ENCODE measurements around the gene CD96. TPM values are rescaled to one million over a fixed set of nuclear protein-coding genes. Genes with fewer than 3 reads are reported as not detected.

CD96 gene
- total RNA-seq, 1 experiment from 2014 or later = not detected

GRCh38 chr3:111668326-111668725 is 126.3 kb downstream of the CD96 start:
- no peak overlapping the region for H2BK12ac ChIP-seq (ENCODE audit: insufficient read length, low read depth, low read length)
- TF ChIP-seq CTCF (conservative IDR thresholded peaks at IDR 0.05) = no peak
- no peak overlapping the region for H3T11ph ChIP-seq (ENCODE audit: low read length)
- H3K79me1 ChIP-seq (ENCODE audit: insufficient read depth, low read depth, low read length, poor library complexity, severe bottlenecking) = no peaks in the 10 kb centered on the region
- no peak overlapping the region for H3K23ac ChIP-seq (ENCODE audit: insufficient read length, low read depth, low read length)
- no peak overlapping the region for H3K4me2 ChIP-seq (ENCODE audit: insufficient read depth, insufficient read length, low read length)
- H3K9me3 ChIP-seq (ENCODE audit: control insufficient read depth, low read depth, low read length) = no peaks in the 10 kb centered on the region
- no peak overlapping the region for H2AK5ac ChIP-seq (ENCODE audit: insufficient read length, low read length)
- no peak overlapping the region for H3K4ac ChIP-seq (ENCODE audit: low read depth, low read length)
- Mint-ChIP-seq H3K36me3 (ENCODE audit: insufficient read depth in 1 of 3, low read depth in 3 of 3) (peaks cover 2 to 4% (median 2%) of the 10 kb centered on the region in 3 experiments; a peak in 4 of 7 replicates), H3K27ac (no peak overlapping the region), H3K9me3 (peaks cover 10% of the 10 kb centered on the region in 2 experiments), H3K4me1 (peaks cover 0 to 7% of the 10 kb centered on the region in 2 experiments; a peak in 2 of 4 replicates), H3K4me3 (no peak overlapping the region), H3K27me3 (ENCODE audit: low read depth) (peaks cover 9% of the 10 kb centered on the region)
- H3K14ac ChIP-seq (ENCODE audit: insufficient read depth, low read length) = no peak overlapping the region
- H2AFZ ChIP-seq (ENCODE audit: low read length) = no peak overlapping the region
- H4K91ac ChIP-seq (ENCODE audit: insufficient read length, low read depth, low read length) = no peak overlapping the region
- no peaks in the 10 kb centered on the region for H3K27me3 ChIP-seq (ENCODE audit: insufficient read depth, low read length)
- H3K27ac ChIP-seq (ENCODE audit: insufficient read length, low read depth, low read length) = no peak overlapping the region
- no peak overlapping the region for H4K5ac ChIP-seq (ENCODE audit: insufficient read length, low read depth, low read length)
- H3K56ac ChIP-seq (ENCODE audit: insufficient read length, low read depth, low read length) = no peak overlapping the region
- no peaks in the 10 kb centered on the region for H4K20me1 ChIP-seq (ENCODE audit: control insufficient read depth, insufficient read depth, insufficient read length)
- no peak for DNase-seq
- no peak overlapping the region for H2BK120ac ChIP-seq (ENCODE audit: low read depth, low read length, poor library complexity, severe bottlenecking)
- no peak overlapping the region for H3K18ac ChIP-seq (ENCODE audit: insufficient read length, low read depth, low read length)
- H3K9ac ChIP-seq (ENCODE audit: extremely low read depth, insufficient read length, low read length) = no peak overlapping the region
- no peaks in the 10 kb centered on the region for H3K4me1 ChIP-seq (ENCODE audit: insufficient read depth, low read length)
- H3K79me2 ChIP-seq (ENCODE audit: insufficient read depth, low read length) = no peaks in the 10 kb centered on the region
- no peak overlapping the region for H2BK5ac ChIP-seq (ENCODE audit: insufficient read length, low read length)
- H4K8ac ChIP-seq (replicated peaks; ENCODE audit: insufficient read length, low read depth, low read length) = no peak overlapping the region
- no peaks in the 10 kb centered on the region for H3K23me2 ChIP-seq (ENCODE audit: insufficient read length, low read depth, low read length, poor library complexity, severe bottlenecking)
- no peak overlapping the region for H2BK15ac ChIP-seq (ENCODE audit: low read depth, low read length)
- H2BK20ac ChIP-seq (ENCODE audit: low read depth, low read length, poor library complexity, severe bottlenecking) = no peak overlapping the region
